Body of pancreas (tissue), 4 donors: ENCODE results near the gene NPNT. TPM values are rescaled to one million over a fixed set of nuclear protein-coding genes. Genes with fewer than 3 reads are reported as not detected.

ENCODE experiments used
- ATAC-seq: fragments of 150-250 bp; one replicate; pipeline ENCODE4 v1.9.1; 2016
- DNase-seq, 4 donors: peaks; one replicate each; pipeline ENCODE4 v3.0.0-alpha.2; 2019
- H3K27ac ChIP-seq, 4 donors: fragments of 200-600 bp; sonication (generic); 1 replicate in 3 of 4; 2 replicates in 1 of 4; pipeline versions ENCODE4 v1.5.1 to v1.6.1; 2016 to 2019; ENCODE audit warnings: mild to moderate bottlenecking in 1 of 4, mixed read lengths in 1 of 4, moderate library complexity in 1 of 4
- H3K27me3 ChIP-seq, 2 donors: fragments of 200-600 bp; sonication (generic); one replicate each; pipeline ENCODE4 v1.6.0; 2016; ENCODE audit warnings: mild to moderate bottlenecking in 1 of 2
- H3K36me3 ChIP-seq, 2 donors: fragments of 200-600 bp; sonication (generic); replicated peaks in 1 of 2; 2 replicates each; pipeline ENCODE4 v1.5.1; 2016; ENCODE audit warnings: low read depth in 2 of 2; ENCODE audit not compliant: insufficient read depth in 1 of 2
- H3K4me1 ChIP-seq: fragments of 200-600 bp; sonication (generic); one replicate; pipeline ENCODE4 v1.6.0; 2016
- H3K4me3 ChIP-seq, 2 donors: fragments of 200-600 bp; sonication (generic); 1 replicate in 1 of 2; 2 replicates in 1 of 2; pipeline ENCODE4 v1.5.1; 2016 to 2019
- H3K9me3 ChIP-seq, 3 donors: fragments of 200-600 bp; sonication (generic); 1 replicate in 2 of 3; 2 replicates in 1 of 3; pipeline ENCODE4 v1.5.1; 2016
- CTCF ChIP-seq, 7 experiments: fragments of 450-650 bp in 4 of 7; fragments of 200-600 bp in 3 of 7; sonication (generic) in 3 of 7; IDR thresholded peaks; one replicate each; pipeline ENCODE4 v1.5.1; 2016 to 2019; ENCODE audit warnings: antibody characterized with exemption in 7 of 7
- POLR2A ChIP-seq, 3 donors: fragments of 450-650 bp; IDR thresholded peaks; one replicate each; pipeline ENCODE4 v1.6.1; 2016; ENCODE audit warnings: antibody characterized with exemption in 3 of 3, mild to moderate bottlenecking in 2 of 3
- WGBS, 2 donors: methylation state at CpG; one replicate each; pipeline ENCODE4 v1.1.5; 2017; 5-methylcytosine and 5-hydroxymethylcytosine counted together
- intact Hi-C: fragments of 100-400 bp; cut with DNase I; formaldehyde crosslinking; loops from one replicate; pipeline ENCODE4 v1.15.1; 2023
- total RNA-seq, 2 donors: library from RNA; depleted of rRNA; stranded (reverse); fragments of >200 nt; gene quantifications; one replicate each; pipeline ENCODE4 v1.1.0, GENCODE V29; 2016

NPNT gene
- total RNA-seq, 2 donors from 2014 or later: 28.7 to 29.1 TPM

- DNase-seq (no peak), ATAC-seq (no peak)
- H3K27me3 ChIP-seq: no peaks in the 10 kb centered on the region
- H3K27ac ChIP-seq: no peak overlapping the region
- no peaks in the 10 kb centered on the region for H3K9me3 ChIP-seq
- no peak overlapping the region for H3K4me3 ChIP-seq
- H3K4me1 ChIP-seq: no peaks in the 10 kb centered on the region
- TF ChIP-seq POLR2A (IDR thresholded peaks at IDR 0.05): no peak
- no peak for TF ChIP-seq CTCF (IDR thresholded peaks at IDR 0.05)
- intact Hi-C loops: no loop called here
- 81 to 82% methylated on average over 1 of the region's 1 CpG for WGBS, 2 donors
- peaks cover 0 to 4% of the 10 kb centered on the region in 2 donors for H3K36me3 ChIP-seq
These were observed 42.5 kb downstream of the NPNT start for GRCh38 chr4:105937759-105938158.

DNA sequence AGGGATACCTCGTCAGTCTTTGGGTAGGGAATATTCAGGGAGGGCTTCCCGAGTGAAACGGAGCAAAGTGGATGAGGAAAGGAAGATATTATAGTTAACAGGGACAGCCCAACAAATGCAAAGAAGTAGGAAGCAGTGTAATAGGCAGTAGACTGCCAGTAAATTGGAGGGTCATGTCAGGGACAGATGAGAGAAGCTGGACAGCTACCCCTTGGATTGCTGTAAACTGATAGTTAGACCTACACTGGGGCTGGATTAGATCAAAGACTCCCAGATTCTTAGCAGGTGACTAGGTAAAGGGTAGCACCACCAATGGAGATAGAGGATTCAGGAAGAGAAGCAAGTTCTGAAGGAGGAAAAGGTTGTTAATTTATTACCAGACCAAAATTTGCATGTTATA is 48.0 kb downstream of the NPNT start:
- TF ChIP-seq CTCF (IDR thresholded peaks at IDR 0.05): no peak
- no peak for TF ChIP-seq POLR2A (IDR thresholded peaks at IDR 0.05)
- Histone ChIP-seq H3K27me3 (no peaks in the 10 kb centered on the region), H3K9me3 (no peaks in the 10 kb centered on the region), H3K4me1 (no peaks in the 10 kb centered on the region), H3K4me3 (no peak overlapping the region), H3K36me3 (peaks cover 0 to 10% of the 10 kb centered on the region in 2 donors), H3K27ac (no peak overlapping the region)
- intact Hi-C loops: no loop called here
- ATAC-seq: no peak
- DNase-seq: no peak
- 90 to 96% methylated on average over 3 of the region's 3 CpGs for WGBS, 2 donors

DNA sequence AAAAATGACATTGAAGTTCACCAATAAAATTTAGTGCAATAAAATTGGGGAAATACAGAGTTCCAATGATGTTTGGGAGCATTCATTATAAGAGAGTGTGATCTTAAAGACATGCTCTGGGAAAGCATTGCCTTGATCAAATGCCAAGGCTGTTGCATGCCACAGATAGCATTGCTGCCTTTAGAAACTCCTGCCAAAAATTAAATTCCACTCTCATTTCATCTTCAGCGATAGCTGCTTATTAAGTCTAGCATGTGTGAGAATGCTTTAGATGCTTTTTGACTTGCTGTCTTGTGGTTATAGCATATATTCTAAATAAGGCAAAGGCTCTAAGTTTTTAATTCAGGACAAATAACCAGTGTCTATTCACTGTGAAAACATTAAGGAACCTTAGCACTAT is 49.3 kb downstream of the NPNT start:
- intact Hi-C loops: no loop called here

GRCh38 chr4:105946771-105947170 is 51.5 kb downstream of the NPNT start:
- H3K27ac ChIP-seq: no peak overlapping the region
- H3K4me3 ChIP-seq: no peak overlapping the region
- DNase-seq (no peak), ATAC-seq (no peak)
- H3K4me1 ChIP-seq: no peaks in the 10 kb centered on the region
- H3K36me3 ChIP-seq: peaks cover 0 to 10% of the 10 kb centered on the region in 2 donors
- 82 to 85% methylated on average over 3 of the region's 3 CpGs for WGBS, 2 donors
- H3K27me3 ChIP-seq: no peaks in the 10 kb centered on the region
- no peak for TF ChIP-seq CTCF (IDR thresholded peaks at IDR 0.05)
- TF ChIP-seq POLR2A (IDR thresholded peaks at IDR 0.05): no peak
- no peaks in the 10 kb centered on the region for H3K9me3 ChIP-seq
- intact Hi-C loops: no loop called here

More for the DNA sequence above, 49.3 kb downstream of the NPNT start:
- H3K4me3 ChIP-seq: no peak overlapping the region
- DNase-seq: no peak
- no peaks in the 10 kb centered on the region for H3K27me3 ChIP-seq
- peaks cover 0 to 10% of the 10 kb centered on the region in 2 donors for H3K36me3 ChIP-seq
- H3K4me1 ChIP-seq: no peaks in the 10 kb centered on the region
- H3K27ac ChIP-seq: no peak overlapping the region
- H3K9me3 ChIP-seq: no peaks in the 10 kb centered on the region
- ATAC-seq: no peak
- TF ChIP-seq POLR2A (IDR thresholded peaks at IDR 0.05): no peak
- WGBS, 2 donors: 45 to 60% methylated on average over 1 of the region's 1 CpG

DNA sequence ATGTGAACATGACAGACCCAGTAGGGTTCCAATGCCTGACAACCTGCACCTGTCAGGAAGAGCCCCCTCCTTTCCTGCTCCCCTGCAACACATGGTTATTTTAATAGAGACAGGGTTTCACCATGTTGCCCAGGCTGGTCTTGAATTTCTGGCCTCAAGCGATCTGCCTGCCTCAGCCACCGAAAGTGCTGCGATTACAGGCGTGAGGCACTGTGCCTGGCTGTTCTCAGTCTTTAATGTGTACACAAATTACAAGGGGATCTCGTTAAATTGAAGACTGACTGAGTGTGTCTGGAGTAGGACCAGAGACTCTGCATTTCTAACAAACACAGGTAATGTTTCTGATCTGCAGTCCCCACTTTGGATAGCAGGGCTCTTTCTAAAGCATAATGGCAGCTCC is 55.4 kb downstream of the NPNT start:
- Histone ChIP-seq H3K27me3 (no peaks in the 10 kb centered on the region), H3K4me1 (no peaks in the 10 kb centered on the region), H3K36me3 (peaks cover 0 to 4% of the 10 kb centered on the region in 2 donors), H3K27ac (no peak overlapping the region), H3K9me3 (no peaks in the 10 kb centered on the region), H3K4me3 (no peak overlapping the region)
- DNase-seq (no peak), ATAC-seq (no peak)
- no peak for TF ChIP-seq CTCF (IDR thresholded peaks at IDR 0.05)
- no peak for TF ChIP-seq POLR2A (IDR thresholded peaks at IDR 0.05)
- intact Hi-C loops: no loop called here
- WGBS, 2 donors: 88 to 93% methylated on average over 3 to 5 of the region's 5 CpGs
